H1 (cell line): ENCODE measurements around the gene CELF2. TPM values are rescaled to one million over a fixed set of nuclear protein-coding genes. Genes with fewer than 3 reads are reported as not detected.

Experiments
- CTCF ChIA-PET: fragments of 300-600 bp; sonication (Branson Sonifier 250); formaldehyde crosslinking; loops from one replicate; lab custom pipeline; 2021; ENCODE audit not compliant: partially characterized antibody; lab: Charles Lee
- POLR2A ChIA-PET: fragments of 300-600 bp; sonication (Branson Sonifier 250); formaldehyde crosslinking; loops from one replicate; lab custom pipeline; 2021; ENCODE audit warnings: inconsistent platforms; ENCODE audit not compliant: partially characterized antibody; lab: Charles Lee
- DNase-seq, 2 experiments: peaks; one replicate each; pipeline versions ENCODE4 v3.0.0 to v3.0.0-alpha.2; 2010 to 2022; ENCODE audit warnings: low spot score in 2 of 2, low read depth in 1 of 2, mixed read lengths in 1 of 2
- FAIRE-seq: peaks from 2 replicates; lab custom pipeline; 2011; peaks lifted over from hg19 to GRCh38; lab: Jason Lieb, UNC
- H2AFZ ChIP-seq: 2 replicates; pipeline ENCODE4 v1.8.1; 2012; ENCODE audit warnings: low read length, inconsistent platforms
- H2AK5ac ChIP-seq: 2 replicates; pipeline ENCODE4 v1.6.1; 2013; ENCODE audit warnings: low read depth, low read length
- H2BK120ac ChIP-seq: replicated peaks from 2 replicates; pipeline ENCODE3; 2013; ENCODE audit warnings: low read depth, low read length, inconsistent platforms
- H2BK12ac ChIP-seq: 2 replicates; pipeline ENCODE4 v1.6.1; 2013; ENCODE audit warnings: low read depth, low read length
- H2BK15ac ChIP-seq: 2 replicates; pipeline ENCODE4 v1.6.1; 2013; ENCODE audit warnings: low read length
- H2BK20ac ChIP-seq: 2 replicates; pipeline ENCODE4 v1.6.1; 2013; ENCODE audit warnings: low read length
- H2BK5ac ChIP-seq: 2 replicates; pipeline ENCODE4 v1.6.1; 2013; ENCODE audit warnings: low read depth, low read length
- H3K14ac ChIP-seq: 2 replicates; pipeline ENCODE4 v1.6.1; 2013; ENCODE audit warnings: inconsistent platforms; ENCODE audit not compliant: insufficient read length
- H3K18ac ChIP-seq: 2 replicates; pipeline ENCODE4 v1.6.1; 2013; ENCODE audit warnings: low read length; ENCODE audit errors: extremely low read depth
- H3K23ac ChIP-seq: 2 replicates; pipeline ENCODE4 v1.6.1; 2013; ENCODE audit warnings: inconsistent platforms; ENCODE audit not compliant: insufficient read length
- H3K23me2 ChIP-seq: 2 replicates; pipeline ENCODE4 v1.6.1; 2013; ENCODE audit warnings: low read depth, low read length
- H3K27ac ChIP-seq: 2 replicates; pipeline ENCODE4 v1.6.1; 2011; ENCODE audit warnings: low read depth, low read length, inconsistent platforms
- H3K27me3 ChIP-seq, 4 experiments: replicated peaks in 1 of 4; 1 replicate in 1 of 4; 2 replicates in 3 of 4; pipeline versions ENCODE4 v1.6.1 to v1.8.1; 2011 to 2013; ENCODE audit warnings: low read length in 3 of 4, mild to moderate bottlenecking in 3 of 4, inconsistent platforms in 2 of 4, mixed read lengths in 2 of 4, moderate library complexity in 1 of 4; ENCODE audit not compliant: control insufficient read depth in 3 of 4, insufficient read depth in 3 of 4; ENCODE audit errors: extremely low read depth in 1 of 4
- H3K36me3 ChIP-seq, 4 experiments: 2 replicates each; pipeline versions ENCODE4 v1.6.1 to v1.8.1; 2011 to 2013; ENCODE audit warnings: mild to moderate bottlenecking in 4 of 4, low read length in 3 of 4, moderate library complexity in 2 of 4, control low read depth in 1 of 4, inconsistent platforms in 1 of 4; ENCODE audit not compliant: insufficient read depth in 4 of 4, control insufficient read depth in 2 of 4
- H3K4ac ChIP-seq: replicated peaks from 2 replicates; pipeline ENCODE3; 2013; ENCODE audit warnings: low read length, low read depth, mixed read lengths, inconsistent platforms; ENCODE audit not compliant: insufficient read length
- H3K4me1 ChIP-seq, 4 experiments: replicated peaks in 1 of 4; 1 replicate in 1 of 4; 2 replicates in 3 of 4; pipeline versions ENCODE4 v1.6.1 to v1.8.1; 2011 to 2013; ENCODE audit warnings: low read length in 3 of 4, inconsistent platforms in 2 of 4, mixed read lengths in 1 of 4; ENCODE audit not compliant: insufficient read depth in 4 of 4, control insufficient read depth in 3 of 4
- H3K4me2 ChIP-seq, 2 experiments: 2 replicates each; pipeline versions ENCODE4 v1.6.1 to v1.8.1; 2011 to 2013; ENCODE audit warnings: low read depth in 2 of 2, low read length in 2 of 2, control low read depth in 1 of 2, inconsistent platforms in 1 of 2, mild to moderate bottlenecking in 1 of 2; ENCODE audit not compliant: insufficient read depth in 1 of 2
- H3K4me3 ChIP-seq, 4 experiments: fragments of 200-600, 300-600 bp in 1 of 4; sonication (generic), shearing (Covaris generic), sonication (Bioruptor Twin) in 1 of 4; 2 replicates each; pipeline versions ENCODE4 v1.5.1 to v1.8.1; 2011 to 2016; ENCODE audit warnings: low read length in 4 of 4, low read depth in 3 of 4, control low read depth in 2 of 4, inconsistent platforms in 2 of 4, mild to moderate bottlenecking in 2 of 4, mixed read lengths in 1 of 4, moderate library complexity in 1 of 4; ENCODE audit not compliant: insufficient read depth in 2 of 4; ENCODE audit errors: extremely low read depth in 1 of 4
- H3K56ac ChIP-seq: replicated peaks from 2 replicates; pipeline ENCODE3; 2013; ENCODE audit warnings: low read depth, mild to moderate bottlenecking, mixed read lengths, low read length, inconsistent platforms; ENCODE audit not compliant: insufficient read length
- H3K79me1 ChIP-seq: 2 replicates; pipeline ENCODE4 v1.6.1; 2013; ENCODE audit warnings: low read depth, low read length, control low read depth
- H3K79me2 ChIP-seq, 2 experiments: 2 replicates each; pipeline versions ENCODE4 v1.6.1 to v1.8.1; 2012 to 2013; ENCODE audit warnings: low read length in 2 of 2, mild to moderate bottlenecking in 2 of 2, inconsistent platforms in 1 of 2; ENCODE audit not compliant: insufficient read depth in 2 of 2, control insufficient read depth in 1 of 2
- H3K9ac ChIP-seq, 4 experiments: replicated peaks in 1 of 4; 1 replicate in 1 of 4; 2 replicates in 3 of 4; pipeline versions ENCODE4 v1.6.1 to v1.8.1; 2011 to 2013; ENCODE audit warnings: low read depth in 3 of 4, low read length in 3 of 4, control low read depth in 2 of 4, mild to moderate bottlenecking in 2 of 4, moderate library complexity in 2 of 4, inconsistent platforms in 1 of 4; ENCODE audit errors: extremely low read depth in 1 of 4
- H3K9me3 ChIP-seq, 2 experiments: 2 replicates each; pipeline versions ENCODE4 v1.6.1 to v1.8.1; 2012 to 2013; ENCODE audit warnings: mild to moderate bottlenecking in 2 of 2, moderate library complexity in 2 of 2, control low read depth in 1 of 2, inconsistent platforms in 1 of 2, low read depth in 1 of 2, low read length in 1 of 2, mixed read lengths in 1 of 2; ENCODE audit not compliant: insufficient read depth in 2 of 2
- H4K20me1 ChIP-seq, 2 experiments: replicated peaks in 1 of 2; 2 replicates each; pipeline versions ENCODE3 to v1.8.1; 2011 to 2013; ENCODE audit warnings: inconsistent platforms in 2 of 2, low read length in 2 of 2, mild to moderate bottlenecking in 1 of 2; ENCODE audit not compliant: insufficient read depth in 2 of 2, control insufficient read depth in 1 of 2
- H4K5ac ChIP-seq: 2 replicates; pipeline ENCODE4 v1.6.1; 2013; ENCODE audit warnings: low read length, low read depth, mixed read lengths, inconsistent platforms; ENCODE audit not compliant: insufficient read length
- H4K8ac ChIP-seq: 2 replicates; pipeline ENCODE4 v1.8.0; 2013; ENCODE audit warnings: mild to moderate bottlenecking, moderate library complexity, low read length, inconsistent platforms; ENCODE audit not compliant: insufficient read depth; ENCODE audit errors: extremely low read depth
- H4K91ac ChIP-seq: replicated peaks from 2 replicates; pipeline ENCODE3; 2013; ENCODE audit warnings: low read length, mixed read lengths, inconsistent platforms; ENCODE audit not compliant: insufficient read length
- EZH2 ChIP-seq: fragments of 200-600 bp; sonication (generic); IDR thresholded peaks from 2 replicates; pipeline ENCODE4 v1.7.1; 2012; ENCODE audit warnings: low read depth, mild to moderate bottlenecking, moderate library complexity, low read length, inconsistent platforms; ENCODE audit not compliant: severe bottlenecking
- MAFK ChIP-seq: IDR thresholded peaks from 2 replicates; pipeline ENCODE4 v1.6.1; 2012; ENCODE audit warnings: low read depth, mild to moderate bottlenecking, improper control_type of control experiment, low read length
- WGBS, 2 experiments: shearing (Covaris generic) in 1 of 2; methylation state at CpG; one replicate each; pipeline versions ENCODE4 v1.1.6 to v1.1.7; 2013 to 2015; ENCODE audit warnings: low lambda C conversion rate in 2 of 2, mixed read lengths in 2 of 2, inconsistent platforms in 1 of 2, low coverage in 1 of 2, missing lambda C conversion rate in 1 of 2; ENCODE audit not compliant: insufficient replicate concordance in 2 of 2, insufficient coverage in 1 of 2, insufficient read length in 1 of 2; ENCODE audit errors: extremely low coverage in 1 of 2, missing lambda C conversion rate in 1 of 2; 5-methylcytosine and 5-hydroxymethylcytosine counted together
- polyA plus RNA-seq, 7 experiments: library from polyadenylated mRNA; depleted of rRNA in 3 of 7; stranded (reverse) in 5 of 7; unstranded in 2 of 7; fragments of >200 nt in 5 of 7; fragments of 200-250 nt in 2 of 7; gene quantifications; 1 replicate in 5 of 7; 2 replicates in 1 of 7; 4 replicates in 1 of 7; pipeline versions ENCODE4 v1.2.1 to v1.2.3, GENCODE V29; 2011 to 2013; ENCODE audit warnings: missing spikeins in 2 of 7, mixed read lengths in 2 of 7
- total RNA-seq: library from RNA; stranded (reverse); fragmentation: NEBNext Ultra II Directional; extraction: Animal tissue kit (Norgen Biotek cat#: 25700); gene quantifications from 2 replicates; pipeline ENCODE4 v1.2.1, GENCODE V29; 2021

Gene CELF2
- total and polyA plus RNA-seq, 2 of the 8 experiments (the other 6 are each of a cell fraction or from before 2014, with no cell fraction given), result 18.3 to 22.7 TPM

GRCh38 chr10:11005725-11006427 lies 11.8 kb upstream of the CELF2 start:
- Histone ChIP-seq H3K14ac (no peak overlapping the region), H3K27me3 (no peaks in the 10 kb centered on the region), H3K4me2 (no peak overlapping the region), H3K18ac (no peak overlapping the region), H2BK15ac (no peak overlapping the region), H2AFZ (peak overlapping the region; percentile 5; the same call in 1 of the 2 replicates), H2BK20ac (no peak overlapping the region), H3K79me2 (no peaks in the 10 kb centered on the region), H4K5ac (no peak overlapping the region), H3K36me3 (no peaks in the 10 kb centered on the region), H3K4ac (no peak overlapping the region), H2BK120ac (no peak overlapping the region), H3K23ac (no peak overlapping the region), H4K20me1 (no peaks in the 10 kb centered on the region), H4K91ac (no peak overlapping the region), H3K9me3 (no peaks in the 10 kb centered on the region; a peak in 1 of 4 replicates), H3K27ac (no peak overlapping the region), H4K8ac (no peak overlapping the region), H3K9ac (no peak overlapping the region), H2AK5ac (no peak overlapping the region), H3K56ac (no peak overlapping the region), H3K79me1 (no peaks in the 10 kb centered on the region), H2BK12ac (no peak overlapping the region), H2BK5ac (no peak overlapping the region), H3K23me2 (no peaks in the 10 kb centered on the region), H3K4me3 (no peak overlapping the region), H3K4me1 (peaks cover 0 to 4% (median 0%) of the 10 kb centered on the region in 4 experiments; a peak in 2 of 7 replicates)
- DNase-seq (no peak), FAIRE-seq (no peak)
- POLR2A ChIA-PET, result interaction anchor here (1.2 to 1.6 kb wide), 2 partner anchors 9 to 11 kb away, joined by 3 to 4 read pairs; partner anchors contain the start of gene CELF2
- TF ChIP-seq EZH2, result no peak
- no peak for TF ChIP-seq MAFK
- CTCF ChIA-PET, result interaction anchor here (1.2 to 1.8 kb wide), 3 partner anchors 9 to 32 kb away, joined by 3 to 4 read pairs (median 3); no protein-coding TSS in a partner anchor
- 87% methylated on average over 9 of the region's 9 CpGs; no CpG with 5 or more reads in 1 of the 2 experiments for WGBS, 2 experiments
